Trophoblast cell (in vitro differentiated cells and primary cell): ENCODE results near the gene ADGRB3.

Experiments
- DNase-seq, 2 donors: peaks; one replicate each; pipeline ENCODE4 v3.0.0-alpha.2; 2016
- H2AFZ ChIP-seq: 2 replicates; pipeline ENCODE4 v1.6.1; 2013; ENCODE audit warnings: low read length, moderate library complexity, mild to moderate bottlenecking; ENCODE audit not compliant: insufficient read depth, poor library complexity
- H2AK5ac ChIP-seq: 2 replicates; pipeline ENCODE4 v1.6.1; 2013; ENCODE audit warnings: mild to moderate bottlenecking, low read length
- H2BK120ac ChIP-seq: 2 replicates; pipeline ENCODE4 v1.6.1; 2013; ENCODE audit warnings: low read length, mild to moderate bottlenecking, moderate library complexity; ENCODE audit not compliant: insufficient read depth, poor library complexity
- H2BK12ac ChIP-seq: 2 replicates; pipeline ENCODE4 v1.6.1; 2013; ENCODE audit warnings: mild to moderate bottlenecking, low read length, moderate library complexity
- H2BK5ac ChIP-seq: 2 replicates; pipeline ENCODE4 v1.6.1; 2013; ENCODE audit warnings: low read length, low read depth, moderate library complexity, mild to moderate bottlenecking; ENCODE audit not compliant: poor library complexity
- H3K14ac ChIP-seq: 2 replicates; pipeline ENCODE4 v1.6.1; 2013; ENCODE audit warnings: mild to moderate bottlenecking, low read length
- H3K18ac ChIP-seq: 2 replicates; pipeline ENCODE4 v1.6.1; 2013; ENCODE audit warnings: mild to moderate bottlenecking, low read length
- H3K23ac ChIP-seq: 2 replicates; pipeline ENCODE4 v1.6.1; 2013; ENCODE audit warnings: low read length
- H3K27ac ChIP-seq: 2 replicates; pipeline ENCODE4 v1.5.1; 2013; ENCODE audit warnings: low read depth, mild to moderate bottlenecking, inconsistent platforms, low read length, moderate library complexity
- H3K27me3 ChIP-seq: 2 replicates; pipeline ENCODE4 v1.6.1; 2013; ENCODE audit warnings: inconsistent platforms, mild to moderate bottlenecking, low read length, moderate library complexity; ENCODE audit not compliant: insufficient read depth
- H3K36me3 ChIP-seq, 2 experiments: 1 replicate in 1 of 2; 2 replicates in 1 of 2; pipeline ENCODE4 v1.6.1; 2013; ENCODE audit warnings: low read length in 2 of 2, mild to moderate bottlenecking in 2 of 2, moderate library complexity in 1 of 2; ENCODE audit not compliant: insufficient read depth in 2 of 2, control insufficient read depth in 1 of 2
- H3K4ac ChIP-seq: 2 replicates; pipeline ENCODE4 v1.6.1; 2013; ENCODE audit warnings: low read depth, mild to moderate bottlenecking, low read length, moderate library complexity
- H3K4me1 ChIP-seq, 2 experiments: 1 replicate in 1 of 2; 2 replicates in 1 of 2; pipeline ENCODE4 v1.6.1; 2013; ENCODE audit warnings: low read length in 2 of 2, mild to moderate bottlenecking in 2 of 2, moderate library complexity in 1 of 2; ENCODE audit not compliant: insufficient read depth in 2 of 2, control insufficient read depth in 1 of 2
- H3K4me2 ChIP-seq: 2 replicates; pipeline ENCODE4 v1.6.1; 2013; ENCODE audit warnings: inconsistent platforms, mild to moderate bottlenecking, low read length, moderate library complexity
- H3K4me3 ChIP-seq: 2 replicates; pipeline ENCODE4 v1.5.1; 2013; ENCODE audit warnings: mild to moderate bottlenecking, low read depth, low read length, inconsistent platforms
- H3K79me1 ChIP-seq: one replicate; pipeline ENCODE4 v1.6.1; 2013; ENCODE audit warnings: low read length
- H3K79me2 ChIP-seq: 2 replicates; pipeline ENCODE4 v1.6.1; 2013; ENCODE audit warnings: low read length, mild to moderate bottlenecking; ENCODE audit not compliant: control insufficient read depth, insufficient read depth, poor library complexity
- H3K9ac ChIP-seq: 2 replicates; pipeline ENCODE4 v1.6.1; 2013; ENCODE audit warnings: mild to moderate bottlenecking, low read length
- H3K9me3 ChIP-seq: 2 replicates; pipeline ENCODE4 v1.6.1; 2013; ENCODE audit warnings: low read depth, mild to moderate bottlenecking, control low read depth, inconsistent platforms, low read length; ENCODE audit not compliant: insufficient read depth
- H4K12ac ChIP-seq: 2 replicates; pipeline ENCODE4 v1.6.1; 2013; ENCODE audit warnings: low read depth, mild to moderate bottlenecking, low read length, moderate library complexity
- H4K8ac ChIP-seq: 2 replicates; pipeline ENCODE4 v1.6.1; 2013; ENCODE audit warnings: low read depth, mild to moderate bottlenecking, low read length, moderate library complexity
- H4K91ac ChIP-seq: one replicate; pipeline ENCODE4 v1.6.1; 2013; ENCODE audit warnings: low read depth, mild to moderate bottlenecking, low read length, moderate library complexity
- WGBS: extraction: QIAGEN DNeasy Blood & Tissue Kit; methylation state at CpG from one replicate; pipeline ENCODE4 v1.1.7; 2013; ENCODE audit warnings: missing lambda C conversion rate; ENCODE audit not compliant: insufficient read length, insufficient coverage; ENCODE audit errors: extremely low coverage; 5-methylcytosine and 5-hydroxymethylcytosine counted together

Gene ADGRB3

GRCh38 chr6:69383627-69384026 lies 748.5 kb downstream of the ADGRB3 start:
- H3K79me2 ChIP-seq: no peaks in the 10 kb centered on the region
- no peak overlapping the region for H3K4me3 ChIP-seq
- H3K9ac ChIP-seq: no peak overlapping the region
- no peak overlapping the region for H4K12ac ChIP-seq
- no peak overlapping the region for H4K8ac ChIP-seq
- H2AK5ac ChIP-seq: no peak overlapping the region
- H2BK12ac ChIP-seq: no peak overlapping the region
- no CpG with 5 or more reads among the region's 3 CpGs for WGBS
- no peak for DNase-seq
- H3K23ac ChIP-seq: no peak overlapping the region
- no peaks in the 10 kb centered on the region for H3K36me3 ChIP-seq
- H3K14ac ChIP-seq: no peak overlapping the region
- no peaks in the 10 kb centered on the region for H3K9me3 ChIP-seq
- no peaks in the 10 kb centered on the region for H3K27me3 ChIP-seq
- no peak overlapping the region for H3K27ac ChIP-seq
- H2BK120ac ChIP-seq: no peak overlapping the region
- H3K4ac ChIP-seq: no peak overlapping the region
- H4K91ac ChIP-seq: no peak overlapping the region
- no peak overlapping the region for H3K18ac ChIP-seq
- no peak overlapping the region for H3K4me2 ChIP-seq
- no peaks in the 10 kb centered on the region for H3K4me1 ChIP-seq
- H2AFZ ChIP-seq: no peak overlapping the region
- no peaks in the 10 kb centered on the region for H3K79me1 ChIP-seq
- H2BK5ac ChIP-seq: no peak overlapping the region

- H4K91ac ChIP-seq: no peak overlapping the region
- H3K27ac ChIP-seq: no peak overlapping the region
- H3K23ac ChIP-seq: no peak overlapping the region
- no peak overlapping the region for H2AK5ac ChIP-seq
- H3K9me3 ChIP-seq: no peaks in the 10 kb centered on the region
- no peak overlapping the region for H4K8ac ChIP-seq
- no peak overlapping the region for H3K18ac ChIP-seq
- peaks cover 0 to 2% of the 10 kb centered on the region in 2 experiments for H3K4me1 ChIP-seq
- WGBS: no CpG with 5 or more reads among the region's 5 CpGs
- no peaks in the 10 kb centered on the region for H3K27me3 ChIP-seq
- no peak for DNase-seq
- no peak overlapping the region for H4K12ac ChIP-seq
- H3K4ac ChIP-seq: no peak overlapping the region
- H3K36me3 ChIP-seq: no peaks in the 10 kb centered on the region
- H2BK12ac ChIP-seq: no peak overlapping the region
- no peak overlapping the region for H3K9ac ChIP-seq
- no peaks in the 10 kb centered on the region for H3K79me1 ChIP-seq
- H3K4me2 ChIP-seq: no peak overlapping the region
- no peaks in the 10 kb centered on the region for H3K79me2 ChIP-seq
- no peak overlapping the region for H2AFZ ChIP-seq
- H2BK120ac ChIP-seq: no peak overlapping the region
- H3K4me3 ChIP-seq: no peak overlapping the region
- H3K14ac ChIP-seq: no peak overlapping the region
- no peak overlapping the region for H2BK5ac ChIP-seq
These were observed 751.3 kb downstream of the ADGRB3 start for GRCh38 chr6:69386426-69386825.

GRCh38 chr6:69390125-69390524 lies 755.0 kb downstream of the ADGRB3 start:
- H3K4me2 ChIP-seq: no peak overlapping the region
- no peak overlapping the region for H3K23ac ChIP-seq
- H3K9ac ChIP-seq: no peak overlapping the region
- no peak overlapping the region for H2BK12ac ChIP-seq
- H3K79me2 ChIP-seq: no peaks in the 10 kb centered on the region
- no peak overlapping the region for H2AK5ac ChIP-seq
- no peak overlapping the region for H2AFZ ChIP-seq
- H2BK5ac ChIP-seq: no peak overlapping the region
- DNase-seq: no peak
- H3K27me3 ChIP-seq: no peaks in the 10 kb centered on the region
- no peak overlapping the region for H3K18ac ChIP-seq
- H3K27ac ChIP-seq: no peak overlapping the region
- H3K14ac ChIP-seq: no peak overlapping the region
- H4K12ac ChIP-seq: no peak overlapping the region
- no peak overlapping the region for H4K91ac ChIP-seq
- WGBS: no CpG with 5 or more reads among the region's 4 CpGs
- H3K4ac ChIP-seq: no peak overlapping the region
- no peaks in the 10 kb centered on the region for H3K36me3 ChIP-seq
- no peaks in the 10 kb centered on the region for H3K79me1 ChIP-seq
- H2BK120ac ChIP-seq: no peak overlapping the region
- no peak overlapping the region for H3K4me3 ChIP-seq
- H3K9me3 ChIP-seq: no peaks in the 10 kb centered on the region
- peaks cover 0 to 2% of the 10 kb centered on the region in 2 experiments for H3K4me1 ChIP-seq
- no peak overlapping the region for H4K8ac ChIP-seq

DNA sequence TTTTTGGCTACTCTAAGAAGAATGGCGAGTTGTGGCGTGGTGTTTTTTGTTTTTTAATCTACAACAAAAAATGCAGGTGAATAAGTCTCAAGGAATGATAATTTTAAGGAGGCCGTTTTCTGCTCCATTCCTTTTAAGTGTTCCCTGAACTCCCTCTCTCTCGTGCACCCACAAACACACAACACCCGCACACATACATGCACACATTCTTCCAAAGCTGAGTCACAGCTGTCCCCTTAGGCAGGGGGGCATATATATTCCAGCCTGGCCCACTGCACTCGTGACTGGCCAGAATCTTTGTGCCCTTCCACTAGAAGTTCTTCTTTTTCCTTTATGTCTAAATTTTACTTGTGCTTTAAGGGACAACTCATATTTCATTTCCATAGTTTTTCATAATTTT lies 756.0 kb downstream of the ADGRB3 start:
- Histone ChIP-seq H3K4me1 (peaks cover 0 to 2% of the 10 kb centered on the region in 2 experiments), H3K79me2 (no peaks in the 10 kb centered on the region), H3K79me1 (no peaks in the 10 kb centered on the region), H3K4ac (no peak overlapping the region), H3K27me3 (no peaks in the 10 kb centered on the region), H3K18ac (no peak overlapping the region), H2AFZ (no peak overlapping the region), H2AK5ac (no peak overlapping the region), H3K4me2 (no peak overlapping the region), H4K8ac (no peak overlapping the region), H3K9ac (no peak overlapping the region), H4K91ac (no peak overlapping the region), H3K23ac (no peak overlapping the region), H3K27ac (no peak overlapping the region), H3K14ac (no peak overlapping the region), H2BK120ac (no peak overlapping the region), H2BK5ac (no peak overlapping the region), H3K9me3 (no peaks in the 10 kb centered on the region), H4K12ac (no peak overlapping the region), H3K36me3 (no peaks in the 10 kb centered on the region), H3K4me3 (no peak overlapping the region), H2BK12ac (no peak overlapping the region)
- no peak for DNase-seq
- no CpG with 5 or more reads among the region's 6 CpGs for WGBS
